Measurements from ENCODE around the gene CAMK1D. TPM values are rescaled to one million over a fixed set of nuclear protein-coding genes. Genes with fewer than 3 reads are reported as not detected.

Gene CAMK1D
- total and polyA plus RNA-seq, 10 of the 15 experiments (the other 5 are each of a cell fraction or from before 2014, with no cell fraction given): 2.1 to 35.5 (median 14.7) TPM

DNA sequence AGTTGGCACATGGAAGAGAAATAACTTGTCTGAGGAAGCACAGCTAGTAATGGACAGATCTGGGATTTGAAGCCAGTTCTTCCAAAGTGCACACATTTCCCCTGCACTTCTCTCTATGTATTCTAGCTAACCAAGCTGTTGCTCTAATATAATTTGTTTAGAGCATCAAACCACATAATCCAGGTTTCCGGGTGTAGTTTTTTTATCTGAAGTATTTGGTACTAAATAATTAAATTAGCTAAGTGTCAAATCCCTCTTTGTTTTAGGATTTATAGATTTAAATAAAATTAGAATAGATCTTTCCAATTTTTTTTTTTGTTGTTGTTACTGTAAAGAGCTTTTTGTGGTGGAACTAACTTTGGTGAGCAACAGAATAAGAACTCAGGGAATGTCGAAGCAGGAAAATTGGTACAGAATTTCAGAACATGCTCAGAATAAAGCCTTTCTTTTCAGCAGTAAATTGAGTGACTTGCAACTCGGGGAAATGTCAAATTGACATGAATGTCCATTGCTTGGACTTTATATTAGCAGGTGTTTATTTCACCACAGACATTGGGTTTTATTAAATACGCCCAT lies 33.7 kb downstream of the CAMK1D start:
- Histone ChIP-seq H4K20me1 (ENCODE audit: control insufficient read depth, insufficient read depth) (no peaks in the 10 kb centered on the region), H3K9me3 (replicated peaks; ENCODE audit: control insufficient read depth, insufficient read depth, low read length) (peaks cover 3% of the 10 kb centered on the region; the same call in 2 of the 3 replicates), H3K79me2 (ENCODE audit: control insufficient read depth, insufficient read depth, low read length) (peaks cover 2% of the 10 kb centered on the region), H3K4me2 (ENCODE audit: control insufficient read depth, insufficient read depth) (no peak overlapping the region), H3K27ac (ENCODE audit: control insufficient read depth, insufficient read depth) (no peak overlapping the region), H3K4me1 (ENCODE audit: control insufficient read depth, insufficient read depth, low read length) (no peaks in the 10 kb centered on the region), H3K9ac (ENCODE audit: control insufficient read depth, insufficient read depth, low read length) (no peak overlapping the region), H3K36me3 (ENCODE audit: control insufficient read depth in 2 of 2, insufficient read depth in 2 of 2, low read length in 1 of 2) (no peaks in the 10 kb centered on the region), H3K27me3 (replicated peaks in 1 of 2; ENCODE audit: control insufficient read depth in 2 of 2, insufficient read depth in 2 of 2, low read length in 1 of 2) (no peaks in the 10 kb centered on the region), H3K4me3 (no peak overlapping the region), H2AFZ (ENCODE audit: control insufficient read depth, low read depth, low read length) (no peak overlapping the region)
- FAIRE-seq (no peak), ATAC-seq (no peak), DNase-seq (ENCODE audit: low read depth, low spot score) (no peak)
- BruUV-seq (replicated peaks): no TSS peak
- RAD21 ChIA-PET (ENCODE audit: unreplicated experiment): interaction anchor here (1.6 kb wide), 1 partner anchor 8 kb away, joined by 4 read pairs; no protein-coding TSS in a partner anchor
- no peak for TF ChIP-seq HDAC2 (IDR thresholded peaks at IDR 0.05)
- WGBS (ENCODE audit: insufficient coverage, insufficient replicate concordance, low lambda C conversion rate, missing lambda C conversion rate): 96% methylated on average over 4 of the region's 4 CpGs
- intact Hi-C loops (cut with micrococcal nuclease; ENCODE audit: unreplicated experiment): no loop called here
- SMC1A ChIA-PET (ENCODE audit: uncharacterized antibody, unreplicated experiment): interaction anchor here (0.7 to 1.7 kb wide), 6 partner anchors 11 to 63 kb away, joined by 3 to 10 read pairs (median 3); no protein-coding TSS in a partner anchor
- CTCF ChIA-PET: interaction anchor here (0.6 to 1.4 kb wide), 7 partner anchors 10 to 426 kb away, joined by 3 to 6 read pairs (median 3); no protein-coding TSS in a partner anchor
- POLR2A ChIA-PET: interaction anchor here (0.6 kb wide), 1 partner anchor 88 kb away, joined by 4 read pairs; no protein-coding TSS in a partner anchor
- in situ Hi-C loops (cut with MboI): no loop called here

DNA sequence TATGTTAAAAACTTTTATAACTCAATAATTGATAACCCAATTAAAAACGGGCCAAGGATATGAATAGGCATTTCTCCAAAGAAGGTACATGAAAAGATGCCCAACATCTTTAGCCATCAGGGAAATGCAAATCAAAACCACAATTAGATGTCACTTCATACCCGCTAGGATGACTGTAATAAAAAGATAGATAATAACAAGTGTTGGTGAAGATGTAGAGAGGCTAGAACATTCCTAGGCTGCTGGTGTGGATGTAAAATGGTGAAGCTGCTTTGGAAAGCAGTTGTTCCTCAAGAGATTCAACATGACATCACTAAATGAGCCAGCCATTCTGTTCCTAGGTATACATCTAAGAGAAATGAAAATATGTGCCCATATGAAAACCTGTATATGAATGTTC lies 35.6 kb downstream of the CAMK1D start:
- H3K4me1 ChIP-seq (ENCODE audit: control insufficient read depth, insufficient read depth, low read length): peaks cover 5% of the 10 kb centered on the region
- no peaks in the 10 kb centered on the region for H4K20me1 ChIP-seq (ENCODE audit: control insufficient read depth, insufficient read depth)
- H3K27ac ChIP-seq (ENCODE audit: control insufficient read depth, insufficient read depth): no peak overlapping the region
- no peak for DNase-seq (ENCODE audit: low read depth, low spot score)
- no peak overlapping the region for H2AFZ ChIP-seq (ENCODE audit: control insufficient read depth, low read depth, low read length)
- intact Hi-C loops (cut with micrococcal nuclease; ENCODE audit: unreplicated experiment): no loop called here
- 65% methylated on average over 2 of the region's 2 CpGs for WGBS (ENCODE audit: insufficient coverage, insufficient replicate concordance, low lambda C conversion rate, missing lambda C conversion rate)
- no peak for FAIRE-seq
- SMC1A ChIA-PET (ENCODE audit: uncharacterized antibody, unreplicated experiment): no interaction called here
- H3K9me3 ChIP-seq (replicated peaks; ENCODE audit: control insufficient read depth, insufficient read depth, low read length): peaks cover 3% of the 10 kb centered on the region; the same call in 2 of the 3 replicates
- peaks cover 5% of the 10 kb centered on the region for H3K79me2 ChIP-seq (ENCODE audit: control insufficient read depth, insufficient read depth, low read length)
- CTCF ChIA-PET: no interaction called here
- TF ChIP-seq, protein P1, sequence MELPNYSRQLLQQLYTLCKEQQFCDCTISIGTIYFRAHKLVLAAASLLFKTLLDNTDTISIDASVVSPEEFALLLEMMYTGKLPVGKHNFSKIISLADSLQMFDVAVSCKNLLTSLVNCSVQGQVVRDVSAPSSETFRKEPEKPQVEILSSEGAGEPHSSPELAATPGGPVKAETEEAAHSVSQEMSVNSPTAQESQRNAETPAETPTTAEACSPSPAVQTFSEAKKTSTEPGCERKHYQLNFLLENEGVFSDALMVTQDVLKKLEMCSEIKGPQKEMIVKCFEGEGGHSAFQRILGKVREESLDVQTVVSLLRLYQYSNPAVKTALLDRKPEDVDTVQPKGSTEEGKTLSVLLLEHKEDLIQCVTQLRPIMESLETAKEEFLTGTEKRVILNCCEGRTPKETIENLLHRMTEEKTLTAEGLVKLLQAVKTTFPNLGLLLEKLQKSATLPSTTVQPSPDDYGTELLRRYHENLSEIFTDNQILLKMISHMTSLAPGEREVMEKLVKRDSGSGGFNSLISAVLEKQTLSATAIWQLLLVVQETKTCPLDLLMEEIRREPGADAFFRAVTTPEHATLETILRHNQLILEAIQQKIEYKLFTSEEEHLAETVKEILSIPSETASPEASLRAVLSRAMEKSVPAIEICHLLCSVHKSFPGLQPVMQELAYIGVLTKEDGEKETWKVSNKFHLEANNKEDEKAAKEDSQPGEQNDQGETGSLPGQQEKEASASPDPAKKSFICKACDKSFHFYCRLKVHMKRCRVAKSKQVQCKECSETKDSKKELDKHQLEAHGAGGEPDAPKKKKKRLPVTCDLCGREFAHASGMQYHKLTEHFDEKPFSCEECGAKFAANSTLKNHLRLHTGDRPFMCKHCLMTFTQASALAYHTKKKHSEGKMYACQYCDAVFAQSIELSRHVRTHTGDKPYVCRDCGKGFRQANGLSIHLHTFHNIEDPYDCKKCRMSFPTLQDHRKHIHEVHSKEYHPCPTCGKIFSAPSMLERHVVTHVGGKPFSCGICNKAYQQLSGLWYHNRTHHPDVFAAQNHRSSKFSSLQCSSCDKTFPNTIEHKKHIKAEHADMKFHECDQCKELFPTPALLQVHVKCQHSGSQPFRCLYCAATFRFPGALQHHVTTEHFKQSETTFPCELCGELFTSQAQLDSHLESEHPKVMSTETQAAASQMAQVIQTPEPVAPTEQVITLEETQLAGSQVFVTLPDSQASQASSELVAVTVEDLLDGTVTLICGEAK (IDR thresholded peaks at IDR 0.05; ENCODE audit: borderline replicate concordance): no peak
- TF ChIP-seq, protein P2, sequence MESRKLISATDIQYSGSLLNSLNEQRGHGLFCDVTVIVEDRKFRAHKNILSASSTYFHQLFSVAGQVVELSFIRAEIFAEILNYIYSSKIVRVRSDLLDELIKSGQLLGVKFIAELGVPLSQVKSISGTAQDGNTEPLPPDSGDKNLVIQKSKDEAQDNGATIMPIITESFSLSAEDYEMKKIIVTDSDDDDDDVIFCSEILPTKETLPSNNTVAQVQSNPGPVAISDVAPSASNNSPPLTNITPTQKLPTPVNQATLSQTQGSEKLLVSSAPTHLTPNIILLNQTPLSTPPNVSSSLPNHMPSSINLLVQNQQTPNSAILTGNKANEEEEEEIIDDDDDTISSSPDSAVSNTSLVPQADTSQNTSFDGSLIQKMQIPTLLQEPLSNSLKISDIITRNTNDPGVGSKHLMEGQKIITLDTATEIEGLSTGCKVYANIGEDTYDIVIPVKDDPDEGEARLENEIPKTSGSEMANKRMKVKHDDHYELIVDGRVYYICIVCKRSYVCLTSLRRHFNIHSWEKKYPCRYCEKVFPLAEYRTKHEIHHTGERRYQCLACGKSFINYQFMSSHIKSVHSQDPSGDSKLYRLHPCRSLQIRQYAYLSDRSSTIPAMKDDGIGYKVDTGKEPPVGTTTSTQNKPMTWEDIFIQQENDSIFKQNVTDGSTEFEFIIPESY (IDR thresholded peaks at IDR 0.05): 0 out of 2 replicates have a peak, but pooled peaks have one; percentile 48
- no peaks in the 10 kb centered on the region for H3K27me3 ChIP-seq (replicated peaks in 1 of 2; ENCODE audit: control insufficient read depth in 2 of 2, insufficient read depth in 2 of 2, low read length in 1 of 2)
- no peaks in the 10 kb centered on the region for H3K36me3 ChIP-seq (ENCODE audit: control insufficient read depth in 2 of 2, insufficient read depth in 2 of 2, low read length in 1 of 2)
- no TSS peak for BruUV-seq (replicated peaks)
- RAD21 ChIA-PET (ENCODE audit: unreplicated experiment): no interaction called here
- H3K9ac ChIP-seq (ENCODE audit: control insufficient read depth, insufficient read depth, low read length): no peak overlapping the region
- no peak overlapping the region for H3K4me2 ChIP-seq (ENCODE audit: control insufficient read depth, insufficient read depth)
- no peak for ATAC-seq
- no peak overlapping the region for H3K4me3 ChIP-seq
- in situ Hi-C loops (cut with MboI): no loop called here
- POLR2A ChIA-PET: no interaction called here

Data from GM12878 (cell line).